Epithelial cell of proximal tubule (primary cell): ENCODE results near the gene TRPV4. TPM values are rescaled to one million over a fixed set of nuclear protein-coding genes. Genes with fewer than 3 reads are reported as not detected.

ENCODE experiments used
- DNase-seq: peaks from one replicate; pipeline ENCODE4 v3.0.0-alpha.2; 2011; ENCODE audit warnings: low read depth
- H3K4me3 ChIP-seq: 2 replicates; pipeline ENCODE4 v1.5.1; 2011; ENCODE audit warnings: low read depth, mild to moderate bottlenecking, low read length
- total RNA-seq: library from RNA; depleted of rRNA; stranded (reverse); fragments of >200 nt; gene quantifications from 2 replicates; pipeline ENCODE4 v1.2.3, GENCODE V29; 2015
- TF ChIP-seq, protein P1 (sequence below): conservative IDR thresholded peaks from 2 replicates; pipeline ENCODE4 v1.5.1; 2012; ENCODE audit warnings: low read depth, mild to moderate bottlenecking, low read length

The TRPV4 gene
- total RNA-seq, 1 donor from 2014 or later: 2.2 TPM

DNA sequence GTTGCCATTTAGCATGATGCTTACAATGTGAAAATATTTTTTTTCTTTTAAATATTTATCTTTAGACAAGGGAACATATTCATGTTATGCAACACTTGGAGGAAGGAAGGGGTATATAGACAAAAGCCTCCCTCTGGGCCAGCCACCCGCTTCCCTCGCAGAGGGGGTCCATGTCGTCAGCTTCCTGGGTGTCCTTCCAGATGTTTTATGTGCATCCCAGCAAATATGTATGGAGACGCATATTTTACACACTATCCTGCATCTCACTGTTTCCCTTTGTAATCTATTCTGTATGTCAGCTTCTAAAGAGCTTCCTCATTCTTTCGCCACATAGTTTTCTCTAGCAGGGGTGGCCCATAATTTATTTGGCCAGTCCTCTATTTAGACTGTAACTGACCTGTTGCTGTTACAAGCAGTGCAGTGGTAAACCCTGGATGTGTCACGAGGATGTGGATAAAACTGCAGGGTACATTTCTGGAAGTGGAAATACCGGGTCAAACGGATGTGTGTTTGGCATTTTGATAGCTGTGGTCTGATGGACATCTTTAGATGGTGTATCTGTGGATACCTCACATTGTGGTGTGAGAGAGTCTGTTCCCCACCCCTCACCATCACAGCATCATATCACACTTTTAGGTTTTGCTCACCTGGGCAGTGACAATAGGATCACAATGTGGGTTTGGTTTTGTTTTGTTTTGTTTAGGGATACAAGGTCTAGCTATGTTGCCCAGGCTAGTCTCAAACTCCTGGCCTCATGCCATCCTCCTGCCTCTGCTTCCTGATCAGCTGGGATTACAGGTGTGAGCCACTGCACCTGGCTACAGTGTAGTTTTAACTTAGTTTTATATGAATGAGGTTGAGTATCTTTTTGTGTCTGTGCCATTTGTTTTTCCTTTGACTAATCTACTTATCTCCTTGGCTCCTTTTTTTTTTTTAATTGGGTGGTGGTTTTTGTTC lies 87.9 kb downstream of the TRPV4 start:
- H3K4me3 ChIP-seq: no peak overlapping the region
- DNase-seq: no peak
- TF ChIP-seq, protein P1, sequence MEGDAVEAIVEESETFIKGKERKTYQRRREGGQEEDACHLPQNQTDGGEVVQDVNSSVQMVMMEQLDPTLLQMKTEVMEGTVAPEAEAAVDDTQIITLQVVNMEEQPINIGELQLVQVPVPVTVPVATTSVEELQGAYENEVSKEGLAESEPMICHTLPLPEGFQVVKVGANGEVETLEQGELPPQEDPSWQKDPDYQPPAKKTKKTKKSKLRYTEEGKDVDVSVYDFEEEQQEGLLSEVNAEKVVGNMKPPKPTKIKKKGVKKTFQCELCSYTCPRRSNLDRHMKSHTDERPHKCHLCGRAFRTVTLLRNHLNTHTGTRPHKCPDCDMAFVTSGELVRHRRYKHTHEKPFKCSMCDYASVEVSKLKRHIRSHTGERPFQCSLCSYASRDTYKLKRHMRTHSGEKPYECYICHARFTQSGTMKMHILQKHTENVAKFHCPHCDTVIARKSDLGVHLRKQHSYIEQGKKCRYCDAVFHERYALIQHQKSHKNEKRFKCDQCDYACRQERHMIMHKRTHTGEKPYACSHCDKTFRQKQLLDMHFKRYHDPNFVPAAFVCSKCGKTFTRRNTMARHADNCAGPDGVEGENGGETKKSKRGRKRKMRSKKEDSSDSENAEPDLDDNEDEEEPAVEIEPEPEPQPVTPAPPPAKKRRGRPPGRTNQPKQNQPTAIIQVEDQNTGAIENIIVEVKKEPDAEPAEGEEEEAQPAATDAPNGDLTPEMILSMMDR: no peak

DNA sequence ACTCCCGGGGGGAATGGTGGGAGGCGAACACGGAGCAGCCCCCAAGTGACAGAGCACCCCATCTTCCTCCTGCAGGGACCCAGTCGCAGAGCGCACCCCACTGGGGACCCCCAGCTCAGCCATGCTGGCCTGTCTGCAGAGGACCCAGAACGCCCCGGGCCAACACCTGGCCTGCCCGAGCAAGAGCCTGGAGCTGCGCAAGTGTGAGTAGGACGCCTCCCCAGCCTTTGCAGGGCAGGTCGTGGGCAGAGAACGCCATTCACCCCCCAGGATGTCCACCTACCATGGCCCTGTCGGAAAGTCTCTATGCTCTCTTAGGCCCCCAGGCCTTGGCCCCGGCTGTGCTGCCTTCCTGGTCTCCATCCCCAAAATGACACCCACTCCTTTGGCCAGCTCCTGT lies 89.2 kb downstream of the TRPV4 start:
- no peak for DNase-seq
- TF ChIP-seq, protein P1: no peak
- H3K4me3 ChIP-seq: no peak overlapping the region

DNA sequence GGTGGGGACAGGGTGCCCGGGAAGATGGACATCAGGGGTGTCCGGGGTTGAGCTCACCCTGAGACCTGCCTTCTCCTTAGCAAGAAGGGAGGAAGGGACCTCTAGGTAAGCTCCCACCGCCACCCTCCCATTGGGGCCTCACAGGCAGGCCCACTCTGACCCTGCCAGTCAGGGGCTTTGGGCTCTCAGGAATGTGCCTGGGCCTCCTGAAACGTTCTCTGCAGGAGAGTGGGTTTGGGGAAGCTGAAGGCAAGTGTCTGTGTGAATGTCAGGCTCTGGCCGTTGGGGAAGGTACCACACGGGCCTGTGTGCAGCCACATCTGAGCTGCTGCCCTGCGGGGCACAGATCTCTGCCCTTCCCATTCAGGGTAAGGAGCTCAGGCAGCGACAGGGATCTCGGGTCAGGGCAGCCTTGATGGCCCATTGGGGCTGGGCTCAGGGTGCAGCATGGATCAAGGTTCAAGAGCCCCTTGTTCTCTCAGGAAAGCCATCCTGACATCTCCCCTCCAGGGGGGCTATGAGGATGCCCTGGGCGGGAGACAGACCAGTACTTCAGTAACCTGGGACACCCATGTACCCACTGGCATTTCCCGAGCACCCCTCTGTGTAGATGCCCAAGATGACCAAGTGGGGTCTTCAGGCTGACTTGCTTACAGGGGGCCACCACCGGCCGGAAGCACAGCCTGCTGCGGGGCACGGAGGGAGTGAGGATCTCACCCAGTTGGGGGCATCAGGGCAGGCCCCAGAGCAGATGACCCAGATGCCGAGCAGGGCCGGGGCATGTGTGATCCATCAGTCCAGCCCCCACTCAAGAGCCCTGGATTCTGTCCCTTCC lies 89.9 kb downstream of the TRPV4 start:
- TF ChIP-seq, protein P1: no peak
- H3K4me3 ChIP-seq: no peak overlapping the region
- DNase-seq: no peak

DNA sequence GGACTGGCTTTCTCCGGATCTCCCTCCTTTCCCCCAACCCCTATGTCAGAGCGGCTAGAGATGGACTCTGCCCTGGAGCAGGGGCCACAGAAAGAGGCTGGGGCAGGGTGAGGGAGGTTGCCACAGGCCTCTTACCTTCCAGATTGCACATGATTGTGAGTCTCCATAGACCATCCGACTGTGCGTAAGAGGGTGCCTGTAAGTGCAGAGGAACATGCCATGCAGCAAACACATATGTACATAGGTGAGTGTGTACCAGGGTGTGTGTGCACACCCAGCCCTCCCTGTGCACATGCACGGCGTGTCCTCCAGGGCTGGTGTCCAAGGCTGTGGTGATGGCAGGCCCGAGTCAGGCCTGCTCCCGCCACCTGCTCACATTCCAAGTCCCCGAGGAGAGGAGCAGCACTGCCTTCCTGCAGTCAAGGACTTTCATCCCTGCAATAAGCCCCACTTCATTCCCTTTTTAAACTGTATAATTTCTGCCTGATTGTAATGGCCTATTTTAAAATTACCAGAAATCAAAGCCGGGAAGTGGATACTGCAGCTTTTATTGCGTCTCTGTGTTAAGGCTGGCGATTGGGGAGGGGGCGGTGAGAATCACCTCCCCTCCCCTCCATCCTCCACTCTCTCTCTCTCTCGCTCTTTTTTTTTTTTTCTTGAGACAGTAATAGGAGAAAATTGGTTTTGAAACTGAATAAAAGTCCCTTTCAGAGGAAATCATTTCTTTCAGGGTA lies 91.1 kb downstream of the TRPV4 start:
- TF ChIP-seq, protein P1: no peak

DNA sequence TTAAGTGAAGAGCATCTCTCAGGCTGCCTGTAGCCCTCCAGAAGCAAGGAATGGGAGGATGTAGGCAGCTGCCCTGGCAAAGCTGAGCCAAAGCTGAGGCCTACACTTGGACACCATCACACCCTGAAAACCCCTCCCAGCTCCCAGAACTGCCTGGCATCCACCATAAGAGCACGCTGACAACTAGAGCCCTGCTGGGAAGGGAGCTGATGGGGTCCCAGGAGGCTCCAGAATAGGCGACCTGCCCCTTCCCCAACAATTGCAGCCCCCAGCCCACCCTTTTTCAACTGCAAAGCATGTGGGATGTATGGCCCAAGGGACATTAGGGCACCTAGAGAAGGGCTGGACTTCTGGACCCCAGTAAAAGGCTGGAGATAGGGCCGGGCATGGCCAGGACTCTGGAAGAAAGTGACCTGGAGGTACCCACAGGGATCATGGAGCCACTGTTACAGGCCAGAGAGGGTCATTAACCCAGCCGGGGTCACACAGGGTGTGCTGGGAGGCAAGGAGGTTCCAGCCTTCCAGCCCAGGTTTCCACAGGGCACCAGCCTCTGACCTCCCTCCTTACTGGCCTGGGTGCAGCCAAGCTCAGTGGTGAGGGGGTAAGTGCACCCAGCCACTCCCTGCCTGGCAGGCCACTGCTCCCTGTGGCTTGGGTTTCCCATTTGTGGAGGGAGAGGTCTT lies 91.8 kb downstream of the TRPV4 start:
- no peak overlapping the region for H3K4me3 ChIP-seq
- DNase-seq: no peak
- TF ChIP-seq, protein P1: no peak

More for the DNA sequence above, 91.1 kb downstream of the TRPV4 start:
- no peak for DNase-seq
- no peak overlapping the region for H3K4me3 ChIP-seq

DNA sequence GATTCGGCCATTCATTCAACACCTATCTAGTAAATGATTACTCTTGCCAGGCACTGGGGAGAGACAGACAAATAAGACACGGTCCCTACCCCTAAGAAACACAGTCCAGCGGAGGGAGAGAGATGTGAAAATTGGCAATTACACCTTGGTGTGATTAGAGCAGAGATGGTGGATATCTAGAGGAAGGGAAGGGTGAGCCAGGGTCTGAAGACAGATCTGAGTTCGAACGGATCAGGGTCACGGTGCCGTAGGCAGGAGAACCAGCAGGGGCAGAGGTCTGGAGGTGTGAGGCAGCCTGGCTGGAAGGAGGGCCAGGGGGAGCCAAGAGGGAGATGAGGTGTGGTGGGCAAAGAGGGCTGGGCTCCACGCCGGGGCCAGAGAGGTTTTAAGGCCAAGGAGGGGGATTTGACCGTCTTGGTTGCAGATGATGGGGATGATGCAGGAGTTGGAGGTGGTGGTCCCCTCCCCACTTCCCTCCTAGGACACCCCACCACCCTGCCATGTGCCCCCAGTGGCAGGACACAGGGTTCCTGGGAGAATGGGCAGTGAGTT lies 92.4 kb downstream of the TRPV4 start:
- H3K4me3 ChIP-seq: no peak overlapping the region
- TF ChIP-seq, protein P1: no peak
- no peak for DNase-seq
